ENCODE measurements around the gene PDGFRB. TPM values are rescaled to one million over a fixed set of nuclear protein-coding genes. Genes with fewer than 3 reads are reported as not detected.

Gene PDGFRB
- total RNA-seq, 2 donors from 2014 or later: 8.6 to 18.1 TPM

GRCh38 chr5:150160448-150161081 is 4.9 kb upstream of the PDGFRB start:
- no peak overlapping the region for H3K4me3 ChIP-seq
- peaks cover 20% of the 10 kb centered on the region for H3K4me1 ChIP-seq
- no peaks in the 10 kb centered on the region for H3K27me3 ChIP-seq
- DNase-seq: no peak
- H3K27ac ChIP-seq: peak overlapping the region; percentile 27
- TF ChIP-seq, protein P1, sequence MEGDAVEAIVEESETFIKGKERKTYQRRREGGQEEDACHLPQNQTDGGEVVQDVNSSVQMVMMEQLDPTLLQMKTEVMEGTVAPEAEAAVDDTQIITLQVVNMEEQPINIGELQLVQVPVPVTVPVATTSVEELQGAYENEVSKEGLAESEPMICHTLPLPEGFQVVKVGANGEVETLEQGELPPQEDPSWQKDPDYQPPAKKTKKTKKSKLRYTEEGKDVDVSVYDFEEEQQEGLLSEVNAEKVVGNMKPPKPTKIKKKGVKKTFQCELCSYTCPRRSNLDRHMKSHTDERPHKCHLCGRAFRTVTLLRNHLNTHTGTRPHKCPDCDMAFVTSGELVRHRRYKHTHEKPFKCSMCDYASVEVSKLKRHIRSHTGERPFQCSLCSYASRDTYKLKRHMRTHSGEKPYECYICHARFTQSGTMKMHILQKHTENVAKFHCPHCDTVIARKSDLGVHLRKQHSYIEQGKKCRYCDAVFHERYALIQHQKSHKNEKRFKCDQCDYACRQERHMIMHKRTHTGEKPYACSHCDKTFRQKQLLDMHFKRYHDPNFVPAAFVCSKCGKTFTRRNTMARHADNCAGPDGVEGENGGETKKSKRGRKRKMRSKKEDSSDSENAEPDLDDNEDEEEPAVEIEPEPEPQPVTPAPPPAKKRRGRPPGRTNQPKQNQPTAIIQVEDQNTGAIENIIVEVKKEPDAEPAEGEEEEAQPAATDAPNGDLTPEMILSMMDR (IDR thresholded peaks at IDR 0.05): no peak
- no peaks in the 10 kb centered on the region for H3K9me3 ChIP-seq
- intact Hi-C loops (cut with DNase I): loop anchor here (1.0 kb wide), 1 partner anchor 58 kb away; no protein-coding TSS in a partner anchor
- no peaks in the 10 kb centered on the region for H3K36me3 ChIP-seq
- no peak overlapping the region for H3K9ac ChIP-seq (ENCODE audit: low read depth in 2 of 2, low read length in 2 of 2)

- no peak for DNase-seq
- TF ChIP-seq, protein P1 (IDR thresholded peaks at IDR 0.05): no peak
- Histone ChIP-seq H3K27me3 (no peaks in the 10 kb centered on the region), H3K4me1 (peaks cover 17% of the 10 kb centered on the region), H3K4me3 (no peak overlapping the region), H3K9me3 (no peaks in the 10 kb centered on the region), H3K9ac (ENCODE audit: low read depth in 2 of 2, low read length in 2 of 2) (peak overlapping the region in 1 of 2 donors; percentile 16), H3K27ac (peak overlapping the region; percentile 27), H3K36me3 (no peaks in the 10 kb centered on the region)
- intact Hi-C loops (cut with DNase I): no loop called here
Measured at GRCh38 chr5:150159741-150160179, 4.1 kb upstream of the PDGFRB start.

GRCh38 chr5:150159031-150159430 is 3.4 kb upstream of the PDGFRB start:
- peak overlapping the region; percentile 27 for H3K27ac ChIP-seq
- DNase-seq: no peak
- peak overlapping the region in 1 of 2 donors; percentile 30 for H3K9ac ChIP-seq (ENCODE audit: low read depth in 2 of 2, low read length in 2 of 2)
- no peaks in the 10 kb centered on the region for H3K9me3 ChIP-seq
- no peak overlapping the region for H3K4me3 ChIP-seq
- no peaks in the 10 kb centered on the region for H3K27me3 ChIP-seq
- TF ChIP-seq, protein P1 (IDR thresholded peaks at IDR 0.05): no peak
- H3K36me3 ChIP-seq: no peaks in the 10 kb centered on the region
- peaks cover 9% of the 10 kb centered on the region for H3K4me1 ChIP-seq
- intact Hi-C loops (cut with DNase I): no loop called here

DNA sequence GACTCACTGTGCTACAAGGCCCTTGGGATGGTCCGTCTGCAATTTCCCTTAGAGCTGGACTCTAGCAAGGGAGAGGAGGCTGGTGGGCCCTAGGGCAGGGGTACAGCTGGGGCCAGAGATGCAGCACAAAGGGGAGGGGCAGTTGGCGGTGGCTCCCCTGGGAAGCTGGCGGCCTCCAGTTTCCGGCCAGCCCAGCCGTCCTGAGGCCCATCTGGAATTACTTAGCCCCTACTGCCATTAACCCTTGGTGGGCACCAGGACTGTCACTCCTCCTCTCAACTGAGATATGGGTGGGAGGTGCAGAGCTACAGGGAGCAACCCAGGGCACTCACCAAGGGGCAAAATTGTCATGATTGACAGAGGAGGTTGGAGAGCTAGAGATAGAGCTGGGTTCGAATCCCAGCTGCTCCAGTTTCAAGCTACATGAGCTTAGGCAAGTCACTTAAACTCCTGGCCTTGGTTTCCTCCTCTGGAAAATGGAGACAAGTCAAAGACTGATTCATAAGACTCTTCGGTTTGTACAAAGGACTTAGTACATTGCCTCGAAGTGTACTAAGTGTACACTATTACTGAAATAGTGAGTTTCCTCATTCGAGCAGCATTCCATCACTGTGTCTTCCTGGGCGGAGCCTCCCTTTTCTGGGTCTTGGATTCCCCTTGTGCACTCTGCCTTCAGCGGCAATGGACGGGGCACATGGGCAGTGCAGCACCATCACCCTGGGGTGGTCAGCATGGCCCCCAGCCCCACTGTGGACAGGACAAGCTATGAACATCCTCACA is 2.7 kb upstream of the PDGFRB start:
- TF ChIP-seq, protein P1 (IDR thresholded peaks at IDR 0.05): no peak
- H3K4me1 ChIP-seq: peaks cover 3% of the 10 kb centered on the region
- no peaks in the 10 kb centered on the region for H3K36me3 ChIP-seq
- H3K4me3 ChIP-seq: no peak overlapping the region
- H3K27me3 ChIP-seq: no peaks in the 10 kb centered on the region
- DNase-seq: no peak
- no peaks in the 10 kb centered on the region for H3K9me3 ChIP-seq
- H3K27ac ChIP-seq: peak overlapping the region; percentile 1
- intact Hi-C loops (cut with DNase I): no loop called here
- H3K9ac ChIP-seq (ENCODE audit: low read depth in 2 of 2, low read length in 2 of 2): peak overlapping the region in 1 of 2 donors; percentile 30

- peak overlapping the region; percentile 73 for H3K27ac ChIP-seq
- H3K4me1 ChIP-seq: no peaks in the 10 kb centered on the region
- H3K9me3 ChIP-seq: no peaks in the 10 kb centered on the region
- TF ChIP-seq, protein P1 (IDR thresholded peaks at IDR 0.05): no peak
- intact Hi-C loops (cut with DNase I): no loop called here
- DNase-seq: no peak
- H3K27me3 ChIP-seq: no peaks in the 10 kb centered on the region
- no peak overlapping the region for H3K9ac ChIP-seq (ENCODE audit: low read depth in 2 of 2, low read length in 2 of 2)
- H3K4me3 ChIP-seq: no peak overlapping the region
- no peaks in the 10 kb centered on the region for H3K36me3 ChIP-seq
Measured at GRCh38 chr5:150157168-150157567, 1.5 kb upstream of the PDGFRB start.
